UCSD-AML1 (cell line): ENCODE results near the gene CDH4.

Source experiments
- DNase-seq: peaks from one replicate; lab custom pipeline; 2025; ENCODE audit not compliant: unreplicated experiment; lab: John Stamatoyannopoulos, UW

The CDH4 gene

DNA sequence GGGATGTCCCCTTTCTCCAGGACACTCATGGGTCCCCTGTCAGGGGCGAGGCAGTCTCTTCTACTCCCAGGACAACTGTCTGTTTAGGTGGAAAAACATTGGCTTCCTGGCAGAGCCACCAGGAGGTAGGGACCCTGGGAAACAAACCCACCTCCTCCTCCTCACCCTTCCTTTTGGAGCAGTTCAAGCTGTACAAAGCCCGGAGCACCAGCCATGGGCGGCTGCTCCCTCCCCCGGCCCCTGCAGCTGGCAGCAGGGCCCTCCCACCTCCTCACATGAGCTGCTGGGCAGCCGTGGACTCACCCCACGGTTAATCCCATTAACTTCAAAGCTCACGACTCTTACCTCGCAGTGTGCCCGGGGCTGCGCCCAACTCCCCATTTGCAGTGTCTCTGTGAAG, 48.6 kb downstream of the CDH4 start:
- DNase-seq = no peak

- no peak for DNase-seq
Observed at GRCh38 chr20:61301711-61302525, 49.9 kb downstream of the CDH4 start.

GRCh38 chr20:61303217-61303616, 51.2 kb downstream of the CDH4 start:
- DNase-seq = no peak

GRCh38 chr20:61303675-61304074, 51.6 kb downstream of the CDH4 start:
- DNase-seq = no peak

GRCh38 chr20:61304750-61305149, 52.7 kb downstream of the CDH4 start:
- DNase-seq = no peak

DNA sequence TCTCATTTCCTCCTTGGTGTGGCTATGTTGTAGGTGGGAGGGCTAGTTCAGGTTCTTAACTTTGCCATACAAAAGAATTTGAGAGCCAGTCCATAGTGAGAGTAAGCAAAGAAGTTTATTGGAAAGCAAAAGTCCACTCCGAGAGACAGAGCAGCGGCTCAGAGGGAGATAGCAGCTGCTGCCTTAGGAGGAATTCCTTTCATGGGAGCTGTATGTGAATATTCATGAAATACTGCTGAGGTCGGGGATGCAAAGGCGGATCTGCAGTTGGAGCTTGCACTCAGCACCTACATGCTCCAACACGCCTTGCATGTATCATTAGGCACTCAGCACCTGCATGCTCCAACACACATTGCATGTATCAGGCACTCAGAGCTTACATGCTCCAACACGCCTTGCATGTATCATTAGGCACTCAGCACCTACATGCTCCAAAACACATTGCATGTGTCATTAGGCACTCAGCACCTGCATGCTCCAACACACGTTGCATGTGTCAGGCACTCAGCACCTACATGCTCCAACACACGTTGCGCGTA, 54.9 kb downstream of the CDH4 start:
- DNase-seq = no peak

- DNase-seq = no peak
Observed at GRCh38 chr20:61307686-61308476, 55.8 kb downstream of the CDH4 start.

- no peak for DNase-seq
Observed at GRCh38 chr20:61308477-61308774, 56.4 kb downstream of the CDH4 start.

DNA sequence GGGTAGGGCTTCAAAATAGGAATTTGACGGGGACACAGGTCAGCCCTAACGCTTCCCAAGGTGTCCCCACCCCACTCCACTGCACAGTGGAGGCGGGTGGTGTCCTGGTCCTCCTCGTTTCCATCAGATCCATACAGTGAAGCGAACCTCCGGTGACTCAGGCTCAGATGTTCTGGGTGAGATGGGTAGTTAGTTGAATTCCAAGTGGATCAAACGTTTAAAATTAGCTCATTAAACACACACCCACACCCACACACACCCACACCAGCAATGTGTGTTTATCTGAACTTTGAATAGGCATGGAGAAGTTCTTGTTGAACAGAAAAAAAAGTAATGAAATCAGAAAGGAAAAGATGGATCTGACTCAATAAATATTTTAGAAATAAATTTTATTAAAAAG, 58.9 kb downstream of the CDH4 start:
- no peak for DNase-seq

- DNase-seq = no peak
Observed at GRCh38 chr20:61311656-61312387, 59.8 kb downstream of the CDH4 start.

- no peak for DNase-seq
Observed at GRCh38 chr20:61312925-61313324, 60.9 kb downstream of the CDH4 start.

GRCh38 chr20:61313396-61313795, 61.3 kb downstream of the CDH4 start:
- no peak for DNase-seq

GRCh38 chr20:61314326-61315010, 62.4 kb downstream of the CDH4 start:
- DNase-seq = no peak

DNA sequence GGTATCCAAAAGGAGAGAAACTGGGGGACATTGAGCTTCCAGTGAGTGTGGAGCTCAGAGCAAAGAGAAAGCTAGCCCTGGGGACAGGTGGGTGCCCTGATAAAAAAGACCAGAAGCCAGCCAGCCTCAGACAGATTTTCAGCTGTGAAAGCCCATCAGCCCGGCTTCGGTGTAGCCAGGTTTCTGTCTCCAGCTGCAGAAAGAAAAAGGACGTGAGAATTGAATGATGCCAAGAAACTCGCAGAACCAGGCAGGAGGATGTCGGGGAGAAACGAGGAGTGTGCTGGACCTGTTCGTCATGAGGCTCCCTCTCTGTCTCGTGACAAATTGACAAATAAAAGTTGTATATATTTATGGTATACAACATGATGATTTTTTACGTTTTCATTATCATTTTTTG, 63.3 kb downstream of the CDH4 start:
- DNase-seq = no peak

GRCh38 chr20:61316346-61316745, 64.3 kb downstream of the CDH4 start:
- DNase-seq = no peak

DNA sequence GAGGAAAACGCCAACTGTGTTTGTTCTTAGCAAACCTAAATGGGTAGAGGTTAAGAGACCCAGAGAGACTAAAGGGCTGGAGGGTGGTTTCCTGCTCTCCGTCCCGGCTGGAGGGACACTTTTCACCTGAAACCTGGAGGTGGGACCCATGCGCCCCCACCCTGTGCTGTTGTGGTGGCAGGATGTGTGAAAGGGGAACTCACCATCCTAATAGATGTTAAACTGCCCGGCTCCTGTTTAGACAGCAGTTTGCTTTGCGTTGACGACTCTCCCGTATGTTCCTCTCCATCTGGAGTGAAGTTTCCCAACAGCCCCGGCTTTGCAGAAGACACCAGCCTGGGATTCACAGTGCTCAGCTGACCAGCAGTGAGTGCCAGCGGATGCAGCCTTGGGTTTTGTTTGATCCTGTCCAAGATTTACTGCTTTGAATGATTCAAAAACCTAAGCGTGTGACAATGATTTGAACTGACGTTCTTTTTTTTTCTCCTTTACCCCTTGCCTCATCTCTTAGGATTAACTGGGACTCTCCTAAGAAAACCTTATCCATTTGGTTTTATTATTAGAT, 66.0 kb downstream of the CDH4 start:
- no peak for DNase-seq

DNA sequence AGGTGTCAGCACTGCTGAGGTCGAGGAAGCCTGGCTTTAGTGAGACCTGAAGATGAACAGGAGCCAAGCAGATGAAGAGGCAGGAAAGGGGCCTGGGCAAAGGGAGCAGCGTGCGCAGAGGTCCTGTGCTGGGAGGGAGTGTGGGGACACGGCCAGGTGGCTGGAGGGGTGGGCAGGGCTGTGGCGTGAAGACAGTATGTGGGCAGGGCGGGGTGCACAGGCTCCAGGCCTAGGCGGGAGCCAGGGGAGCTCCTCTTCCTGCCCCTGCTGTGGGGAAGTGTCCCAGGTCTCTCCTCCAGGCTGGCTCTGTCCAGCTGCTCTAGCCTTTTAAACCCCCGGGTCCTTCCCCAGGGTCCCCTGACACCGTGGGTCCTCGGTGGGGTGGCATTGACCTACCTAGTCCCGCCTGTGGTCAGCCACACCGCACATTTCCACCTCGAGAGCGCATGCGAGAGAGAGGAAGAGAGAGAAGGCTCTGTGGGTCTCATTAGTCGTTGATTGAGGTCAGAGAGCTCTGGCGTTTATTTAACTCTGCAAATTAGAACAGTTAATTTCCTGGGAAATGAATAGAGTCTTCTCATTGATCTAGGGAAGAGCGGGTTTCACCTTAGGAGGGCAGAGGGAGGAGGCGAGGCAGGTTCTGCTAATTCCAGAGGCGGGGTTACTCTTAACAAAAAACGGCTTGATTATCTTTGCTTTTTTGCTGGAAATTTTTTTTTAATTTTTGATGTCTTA, 68.8 kb downstream of the CDH4 start:
- no peak for DNase-seq

DNA sequence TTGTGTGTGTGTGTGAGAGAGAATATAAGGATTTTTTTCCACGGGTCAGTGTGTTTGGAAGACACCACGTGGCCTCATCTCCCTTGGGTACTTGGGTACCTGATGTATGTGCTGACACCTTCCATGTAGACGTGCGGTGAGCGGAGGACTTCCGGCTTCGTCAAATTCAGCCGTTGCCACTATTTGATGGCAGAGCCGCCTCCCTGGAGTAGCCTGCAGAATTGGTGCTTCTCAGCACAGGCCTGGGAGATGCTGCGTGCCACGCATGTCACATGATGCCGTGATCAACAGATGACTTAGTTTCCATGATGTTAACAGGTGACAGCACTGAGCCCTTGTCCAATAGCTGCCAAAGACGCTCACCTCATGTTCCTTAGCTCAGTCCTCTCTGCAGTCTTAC, 69.4 kb downstream of the CDH4 start:
- DNase-seq = no peak

DNA sequence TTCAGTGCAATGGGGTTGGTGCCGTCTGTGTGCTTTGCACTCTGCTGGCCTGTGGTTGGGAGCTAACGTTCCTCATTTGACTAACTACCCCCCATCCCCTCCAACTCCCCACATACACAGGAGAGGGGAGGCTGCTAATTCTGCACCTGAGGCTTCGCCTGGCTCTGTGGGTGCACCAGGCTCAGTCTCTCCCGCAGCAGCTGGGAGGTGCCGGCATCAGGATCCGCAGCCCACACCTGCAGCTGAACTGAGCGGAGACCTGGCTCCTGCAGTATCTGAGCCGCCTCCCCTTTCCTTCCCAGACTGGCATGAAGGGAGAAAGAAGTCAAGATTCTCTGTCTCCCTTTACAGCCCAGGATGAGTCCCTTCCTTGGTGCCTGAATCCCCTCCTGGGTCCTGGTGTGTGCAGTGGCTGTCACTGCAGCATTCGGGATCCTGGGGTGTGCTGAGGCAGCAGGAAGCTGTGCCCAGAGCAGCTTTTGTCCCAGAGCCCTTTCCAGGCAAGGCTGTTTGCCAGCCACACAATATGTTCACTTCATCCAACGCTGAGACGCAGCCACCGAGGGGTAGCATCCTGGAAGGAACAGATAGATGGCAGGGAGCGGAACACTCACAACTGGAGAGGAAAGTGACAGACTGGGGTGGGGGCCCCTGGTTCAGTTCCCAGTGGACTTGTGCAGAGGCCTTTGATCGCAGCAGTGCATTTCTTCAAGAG, 70.2 kb downstream of the CDH4 start:
- DNase-seq = no peak
